NCI-H2171 treated with DMSO at 0.1 percent for 48 hours (cell line): ENCODE results near the gene MAPK12.

Experiments
- DNase-seq: peaks from one replicate; lab custom pipeline; 2025; lab: John Stamatoyannopoulos, UW

Gene MAPK12

DNA sequence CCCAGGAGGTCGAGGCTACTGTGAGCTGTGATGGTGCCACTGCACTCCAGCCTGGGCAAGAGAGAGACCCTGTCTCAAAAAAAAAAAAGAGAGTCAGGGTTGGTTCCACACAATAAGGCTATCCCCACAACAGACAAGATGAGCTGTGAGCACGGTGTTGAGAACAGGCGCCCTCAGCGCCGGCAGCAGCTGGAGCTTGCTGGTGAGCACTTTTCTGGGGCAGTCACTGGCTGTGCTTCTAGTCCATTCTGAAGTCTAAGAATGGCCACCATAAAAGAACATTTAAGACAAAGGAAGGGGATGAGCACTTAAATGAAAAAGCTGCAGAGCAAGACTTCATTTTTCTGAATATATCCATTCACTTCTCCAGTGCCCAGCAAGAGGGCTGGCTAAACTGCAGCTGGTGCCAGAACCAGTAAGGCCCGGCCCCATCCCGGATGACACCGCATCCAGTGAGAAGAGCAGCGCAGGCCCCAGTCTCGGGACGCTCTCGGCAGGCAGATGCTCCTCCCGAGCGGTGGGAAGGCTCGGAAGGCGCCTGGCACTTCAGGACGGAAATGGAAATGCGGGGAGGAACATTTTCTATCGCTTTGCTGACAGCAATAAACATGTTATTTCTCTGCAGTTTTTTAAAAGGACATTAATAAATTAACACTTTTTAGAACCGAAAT is 28.9 kb downstream of the MAPK12 start:
- no peak for DNase-seq

GRCh38 chr22:50229370-50229769 is 32.1 kb downstream of the MAPK12 start:
- DNase-seq = no peak

- DNase-seq = no peak
Measured at GRCh38 chr22:50228366-50228765, 33.1 kb downstream of the MAPK12 start.

DNA sequence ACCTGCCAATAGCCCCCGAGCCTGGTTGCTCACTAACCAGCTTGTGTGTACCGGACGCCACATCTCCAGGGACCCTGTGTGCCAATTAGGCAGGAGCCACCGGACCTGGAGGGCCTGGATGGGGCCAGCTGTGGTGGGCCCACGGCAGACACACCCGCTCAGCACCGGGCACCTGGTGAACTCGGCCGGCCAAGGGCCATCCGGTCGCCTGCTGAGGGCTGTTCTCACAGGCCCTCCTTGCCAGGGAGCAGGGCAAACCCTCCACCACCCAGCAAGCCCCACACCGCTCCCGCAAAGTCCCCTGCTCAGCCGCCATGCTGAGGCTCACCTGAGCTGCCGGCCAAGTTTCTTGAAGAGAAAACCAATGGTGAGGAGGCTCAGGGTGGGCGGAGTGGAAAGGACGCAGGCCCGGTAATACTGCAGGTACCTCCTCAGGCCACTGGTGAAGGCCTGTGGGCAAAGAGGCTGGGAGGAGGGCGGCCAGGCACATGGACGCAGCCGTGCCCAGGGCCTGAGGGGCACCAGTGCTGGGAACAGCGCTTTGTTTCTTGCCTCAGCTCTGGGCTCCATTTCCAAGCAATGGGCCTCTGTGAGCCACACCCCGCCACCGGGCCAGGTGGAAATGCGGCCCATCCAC is 33.8 kb downstream of the MAPK12 start:
- no peak for DNase-seq

DNA sequence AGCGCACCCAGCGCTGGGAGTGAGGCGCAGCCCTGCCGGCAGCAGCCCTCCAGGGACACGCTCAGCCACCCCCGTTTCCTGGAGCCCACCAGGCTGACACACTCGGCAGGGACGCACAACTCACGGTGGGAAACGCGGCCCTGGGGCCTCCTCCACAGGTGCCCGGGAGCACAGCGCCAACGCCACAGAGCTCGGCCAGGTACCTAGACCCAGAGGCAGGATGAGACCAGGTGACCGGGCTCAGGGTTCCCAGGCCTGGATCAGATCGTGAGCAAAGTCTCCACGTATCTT is 34.7 kb downstream of the MAPK12 start:
- no peak for DNase-seq

- no peak for DNase-seq
Measured at GRCh38 chr22:50226063-50226874, 35.2 kb downstream of the MAPK12 start.

DNA sequence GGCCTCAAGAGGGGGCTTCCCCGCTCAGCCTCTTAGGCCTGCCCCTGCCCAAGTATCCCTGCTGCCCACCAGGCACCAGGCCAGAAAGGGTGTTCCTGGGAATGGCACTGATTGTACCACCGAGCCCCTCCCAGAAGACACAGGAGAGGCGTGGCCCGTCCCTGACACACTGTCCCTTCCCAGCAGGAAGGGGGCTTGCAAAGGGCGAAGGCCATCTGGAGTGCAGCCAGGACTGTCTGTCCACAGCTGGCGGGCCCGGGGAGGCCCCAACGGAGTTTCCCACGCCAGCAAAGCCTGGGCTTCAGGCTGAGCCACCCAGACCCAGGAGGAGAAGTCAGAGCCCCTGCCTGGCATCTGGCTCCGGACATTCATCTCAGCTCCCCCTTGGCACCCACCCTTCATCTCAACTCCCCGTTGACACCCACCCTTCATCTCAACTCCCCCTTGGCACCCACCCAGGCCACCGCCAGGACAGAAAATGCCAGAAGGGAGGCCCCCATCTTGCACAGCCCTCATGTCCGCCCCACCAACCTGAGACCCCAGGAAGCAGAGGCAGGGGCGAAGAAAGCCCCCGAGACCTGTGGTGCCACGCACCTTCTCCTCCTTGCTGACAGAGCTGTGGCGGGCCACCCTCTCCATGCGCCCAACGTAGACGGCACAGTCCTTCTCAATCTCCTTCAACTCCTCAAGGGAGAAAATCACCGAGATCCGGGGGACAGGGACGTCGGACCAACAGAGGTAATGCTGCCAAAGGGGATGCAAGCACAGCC is 36.1 kb downstream of the MAPK12 start:
- no peak for DNase-seq

DNA sequence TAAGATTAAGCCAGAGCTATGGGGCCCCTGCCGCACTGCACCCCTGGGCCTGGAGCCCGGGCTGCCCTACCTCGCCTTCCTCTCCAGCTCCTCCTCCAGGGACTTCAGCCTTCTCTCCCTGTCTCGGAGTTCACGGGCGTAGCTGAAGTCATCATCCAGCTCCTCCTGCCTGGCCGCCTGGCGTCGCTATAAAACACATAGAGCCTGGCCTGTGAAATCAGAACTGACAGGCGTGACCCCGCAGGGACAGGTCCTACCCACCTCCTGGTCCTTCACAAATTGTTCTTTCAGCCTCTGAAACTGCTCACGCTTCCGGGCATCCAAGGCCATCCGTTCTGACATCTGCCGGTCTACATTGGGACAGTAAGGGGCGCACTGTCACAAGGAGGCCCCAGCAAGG is 37.4 kb downstream of the MAPK12 start:
- DNase-seq = no peak

DNA sequence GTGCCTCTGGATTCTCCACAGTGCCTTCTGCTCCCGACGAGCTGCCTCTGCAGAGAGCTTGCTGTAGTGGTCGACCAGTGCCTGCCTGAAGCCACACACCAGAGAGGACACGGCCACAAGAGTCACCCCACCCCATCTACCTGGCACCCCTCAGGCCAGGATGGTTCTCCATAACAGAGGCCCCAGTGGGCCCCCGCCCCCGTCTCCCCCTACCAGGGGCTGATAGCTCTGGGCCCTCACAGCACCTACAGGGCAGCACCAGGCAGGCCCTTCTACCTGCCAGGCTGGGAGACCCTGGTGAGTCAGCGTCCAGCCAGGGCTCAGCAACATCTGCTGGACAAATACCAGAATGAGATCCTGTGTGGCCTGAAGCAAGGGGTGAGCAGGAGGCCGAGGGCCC is 39.0 kb downstream of the MAPK12 start:
- no peak for DNase-seq

DNA sequence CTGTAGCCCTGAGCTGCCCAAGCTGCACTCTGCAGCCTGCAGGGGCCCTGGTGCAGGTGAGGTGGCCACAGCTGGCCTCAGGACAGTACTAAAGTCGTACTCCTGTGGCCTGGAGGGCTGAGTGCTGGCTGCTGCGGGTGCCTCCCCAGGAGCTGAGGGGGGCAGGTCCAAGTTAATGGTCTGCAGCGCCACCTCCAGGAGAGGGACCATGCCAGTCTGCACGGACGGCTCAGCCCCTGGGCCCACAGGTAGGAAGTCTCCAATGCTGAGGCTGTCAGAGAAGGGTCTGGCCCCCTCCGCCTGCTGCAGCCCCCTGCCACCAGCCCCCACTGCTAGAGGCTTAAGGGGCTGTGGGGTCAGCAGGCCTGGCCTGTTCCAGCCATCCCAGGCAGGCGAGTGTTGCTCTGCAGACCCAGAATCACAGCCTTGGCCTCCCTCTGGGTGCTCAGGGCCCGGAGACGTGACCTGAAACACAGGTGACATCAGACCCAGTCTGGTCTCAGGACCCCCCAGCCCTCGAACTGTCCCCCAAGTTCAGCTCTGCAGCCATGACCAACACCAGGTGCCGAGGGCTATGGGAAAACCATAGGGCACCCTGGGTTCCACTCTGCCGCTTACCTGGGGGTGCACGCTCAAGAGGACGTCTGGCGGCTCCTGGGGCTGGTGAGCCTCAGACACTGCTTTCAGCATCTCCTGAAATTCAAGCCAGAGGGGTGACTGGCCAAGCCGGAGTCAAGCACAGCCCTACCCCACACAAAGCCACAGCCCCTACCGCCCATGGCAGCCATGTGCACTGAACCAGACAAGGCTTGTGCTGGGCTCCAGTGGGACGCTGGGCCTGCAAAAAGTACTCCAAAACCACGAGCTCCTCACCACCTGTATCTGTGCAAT is 39.8 kb downstream of the MAPK12 start:
- no peak for DNase-seq

DNA sequence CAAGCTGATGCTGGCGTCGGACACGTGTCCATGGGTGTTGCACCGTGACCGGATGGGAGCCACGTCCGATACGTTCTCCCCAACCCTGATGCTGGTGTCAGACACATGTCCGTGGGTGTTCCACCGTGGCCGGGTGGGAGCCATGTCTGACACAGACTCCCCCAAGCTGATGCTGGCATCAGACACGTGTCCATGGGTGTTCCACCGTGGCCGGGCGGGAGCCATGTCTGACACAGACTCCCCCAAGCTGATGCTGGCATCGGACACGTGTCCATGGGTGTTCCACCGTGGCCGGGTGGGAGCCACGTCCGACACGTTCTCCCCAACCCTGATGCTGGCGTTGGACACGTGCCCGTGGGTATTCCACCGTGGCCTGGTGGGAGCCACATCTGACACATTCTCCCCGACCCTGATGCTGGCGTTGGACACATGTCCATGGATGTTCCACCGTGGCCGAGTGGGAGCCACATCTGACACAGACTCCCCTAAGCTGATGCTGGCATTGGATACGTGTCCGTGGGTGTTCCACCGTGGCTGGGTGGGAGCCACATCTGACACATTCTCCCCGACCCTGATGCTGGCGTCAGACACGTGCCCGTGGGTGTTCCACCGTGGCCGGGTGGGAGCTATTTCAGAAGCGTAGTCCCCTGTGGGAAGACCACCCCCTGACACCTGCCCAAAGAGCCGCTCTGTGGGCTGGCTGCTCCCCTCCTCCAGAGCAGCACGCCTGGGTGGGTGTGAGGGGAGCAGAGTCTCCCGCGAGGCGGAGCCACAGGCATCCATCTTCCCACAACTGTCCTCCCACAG is 40.7 kb downstream of the MAPK12 start:
- DNase-seq = no peak

DNA sequence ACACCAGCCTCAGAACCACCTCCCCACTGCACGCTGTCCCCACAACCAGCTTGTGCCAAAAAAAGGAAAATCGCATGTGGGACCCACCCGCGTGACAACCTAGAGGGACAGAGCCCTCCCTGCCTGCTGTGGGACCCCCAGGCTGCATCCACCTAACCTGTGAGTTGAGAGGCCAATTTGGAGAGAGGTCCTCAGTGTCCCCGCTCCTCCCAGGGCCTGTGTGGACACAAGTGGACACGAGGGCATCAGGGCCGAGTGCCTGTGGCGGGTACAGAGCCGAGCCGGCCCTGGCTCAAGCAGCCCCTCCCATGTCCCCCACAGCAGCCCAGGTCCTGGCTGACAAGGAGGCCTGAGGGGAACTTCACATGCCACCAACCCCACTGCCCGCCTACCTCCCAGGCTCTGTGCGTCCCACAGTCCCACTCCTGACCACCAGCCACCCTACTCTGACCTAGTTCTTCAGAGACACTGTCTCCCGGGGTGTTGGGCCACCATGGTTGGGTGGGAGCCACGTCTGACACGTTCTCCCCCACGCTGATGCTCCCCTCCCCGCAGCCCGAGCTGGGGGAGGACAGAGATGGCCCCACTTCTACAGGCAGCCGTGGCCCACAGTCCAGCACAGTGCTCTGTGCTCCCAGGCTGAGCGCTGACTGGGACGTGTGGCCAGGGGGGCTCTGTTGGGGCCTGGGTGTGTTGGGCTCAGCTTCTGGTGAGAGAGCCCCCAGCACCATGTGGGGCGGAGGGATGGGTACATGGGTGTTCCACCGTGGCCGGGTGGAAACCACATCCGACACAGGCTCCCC is 41.5 kb downstream of the MAPK12 start:
- no peak for DNase-seq

- peak; percentile 44 for DNase-seq
Measured at GRCh38 chr22:50218996-50219727, 42.3 kb downstream of the MAPK12 start.

DNA sequence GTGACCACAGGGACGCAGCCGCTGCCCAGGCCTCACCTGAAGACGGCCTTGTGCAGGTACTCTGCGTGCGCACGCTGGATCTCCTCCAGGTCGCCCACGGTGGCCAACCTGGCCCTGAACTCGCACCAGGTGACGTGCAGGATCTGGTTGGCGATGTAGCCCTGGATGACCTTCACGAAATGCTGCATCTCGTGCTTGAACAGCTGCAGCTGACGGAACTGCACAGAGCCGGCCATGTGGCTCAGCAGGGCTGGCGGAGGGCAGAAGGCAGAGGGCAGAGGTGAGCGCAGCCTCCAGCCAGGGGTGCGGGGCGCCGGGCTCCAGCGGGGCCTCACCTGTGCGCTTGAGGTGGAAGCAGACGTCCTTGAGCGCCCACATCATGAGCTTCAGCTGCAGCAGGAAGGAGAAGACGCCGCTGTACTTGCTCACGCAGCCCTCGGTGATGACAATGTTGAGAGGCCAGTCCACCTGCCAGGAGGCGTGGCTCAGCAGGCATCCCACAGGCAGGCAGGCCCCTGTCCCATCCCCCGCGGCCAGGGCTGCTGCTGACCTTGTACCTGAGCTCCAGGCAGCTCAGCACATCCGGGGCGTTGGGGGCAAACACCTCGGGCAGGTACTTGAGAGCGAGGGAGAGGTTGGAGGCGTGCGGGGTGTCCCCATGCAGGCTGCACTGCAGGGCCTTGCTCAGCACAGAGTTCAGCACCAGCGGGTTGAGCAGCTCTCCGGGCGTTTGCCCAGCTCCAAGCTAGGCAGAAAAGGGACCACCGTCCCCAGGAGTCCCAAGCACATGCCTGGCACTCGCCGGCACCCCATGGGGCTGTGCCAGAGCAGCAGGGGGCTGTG is 43.1 kb downstream of the MAPK12 start:
- DNase-seq = no peak

GRCh38 chr22:50217543-50218152 is 43.8 kb downstream of the MAPK12 start:
- no peak for DNase-seq

GRCh38 chr22:50216684-50217520 is 44.6 kb downstream of the MAPK12 start:
- DNase-seq = no peak
